GM18868 (cell line): ENCODE data around the gene CAMTA1.

Experiments used
- ATAC-seq: cut with Tn5 transposase; IDR thresholded peaks from one replicate; pipeline ENCODE4 v1.9.1; 2021; ENCODE audit warnings: mild to moderate bottlenecking, moderate library complexity; ENCODE audit not compliant: unreplicated experiment

The CAMTA1 gene

GRCh38 chr1:7015022-7015421, 229.8 kb downstream of the CAMTA1 start:
- ATAC-seq, result no peak

GRCh38 chr1:7018351-7018750, 233.1 kb downstream of the CAMTA1 start:
- no peak for ATAC-seq

GRCh38 chr1:7018826-7019225, 233.6 kb downstream of the CAMTA1 start:
- ATAC-seq, result no peak

GRCh38 chr1:7019510-7019909, 234.3 kb downstream of the CAMTA1 start:
- no peak for ATAC-seq

GRCh38 chr1:7022058-7022457, 236.8 kb downstream of the CAMTA1 start:
- ATAC-seq, result no peak

GRCh38 chr1:7025013-7025412, 239.8 kb downstream of the CAMTA1 start:
- ATAC-seq, result no peak

- no peak for ATAC-seq
Measured at GRCh38 chr1:7026169-7026568, 240.9 kb downstream of the CAMTA1 start.

GRCh38 chr1:7032992-7033391, 247.7 kb downstream of the CAMTA1 start:
- ATAC-seq, result no peak

GRCh38 chr1:7036386-7036785, 251.1 kb downstream of the CAMTA1 start:
- ATAC-seq, result no peak

- no peak for ATAC-seq
Measured at GRCh38 chr1:7039590-7040220, 254.5 kb downstream of the CAMTA1 start.

GRCh38 chr1:7040969-7041695, 255.9 kb downstream of the CAMTA1 start:
- no peak for ATAC-seq

- ATAC-seq, result no peak
Measured at GRCh38 chr1:7042322-7043190, 257.3 kb downstream of the CAMTA1 start.

- ATAC-seq, result no peak
Measured at GRCh38 chr1:7043191-7043549, 257.9 kb downstream of the CAMTA1 start.

- no peak for ATAC-seq
Measured at GRCh38 chr1:7043719-7044535, 258.7 kb downstream of the CAMTA1 start.

- ATAC-seq, result no peak
Measured at GRCh38 chr1:7045897-7046296, 260.6 kb downstream of the CAMTA1 start.

GRCh38 chr1:7046314-7046713, 261.1 kb downstream of the CAMTA1 start:
- ATAC-seq, result no peak

- no peak for ATAC-seq
Measured at GRCh38 chr1:7046891-7047290, 261.6 kb downstream of the CAMTA1 start.

GRCh38 chr1:7047866-7048265, 262.6 kb downstream of the CAMTA1 start:
- no peak for ATAC-seq

GRCh38 chr1:7048395-7048794, 263.1 kb downstream of the CAMTA1 start:
- ATAC-seq, result no peak

- ATAC-seq, result no peak
Measured at GRCh38 chr1:7049913-7050625, 264.8 kb downstream of the CAMTA1 start.
